ENCODE data around the gene AUTS2.

The AUTS2 gene

GRCh38 chr7:70353946-70354335 is 755.7 kb downstream of the AUTS2 start:
- no peak overlapping the region for H3K4me3 ChIP-seq (ENCODE audit: low read depth, low read length)
- TF ChIP-seq CTCF (IDR thresholded peaks at IDR 0.05; ENCODE audit: low read depth, low read length, missing control alignments): no peak
- in situ Hi-C loops (cut with HindIII; ENCODE audit: low sequenced_read_pairs): no loop called here
- no peak for DNase-seq (ENCODE audit: low read depth)

- in situ Hi-C loops (cut with HindIII; ENCODE audit: low sequenced_read_pairs): no loop called here
- no peak for TF ChIP-seq CTCF (IDR thresholded peaks at IDR 0.05; ENCODE audit: low read depth, low read length, missing control alignments)
- no peak for DNase-seq (ENCODE audit: low read depth)
- H3K4me3 ChIP-seq (ENCODE audit: low read depth, low read length): no peak overlapping the region
Observed at GRCh38 chr7:70354409-70355169, 756.3 kb downstream of the AUTS2 start.

GRCh38 chr7:70355198-70356020 is 757.1 kb downstream of the AUTS2 start:
- H3K4me3 ChIP-seq (ENCODE audit: low read depth, low read length): no peak overlapping the region
- in situ Hi-C loops (cut with HindIII; ENCODE audit: low sequenced_read_pairs): no loop called here
- DNase-seq (ENCODE audit: low read depth): no peak
- TF ChIP-seq CTCF (IDR thresholded peaks at IDR 0.05; ENCODE audit: low read depth, low read length, missing control alignments): no peak

GRCh38 chr7:70356085-70356786 is 758.0 kb downstream of the AUTS2 start:
- no peak overlapping the region for H3K4me3 ChIP-seq (ENCODE audit: low read depth, low read length)
- DNase-seq (ENCODE audit: low read depth): no peak
- in situ Hi-C loops (cut with HindIII; ENCODE audit: low sequenced_read_pairs): no loop called here
- no peak for TF ChIP-seq CTCF (IDR thresholded peaks at IDR 0.05; ENCODE audit: low read depth, low read length, missing control alignments)

- no peak for TF ChIP-seq CTCF (IDR thresholded peaks at IDR 0.05; ENCODE audit: low read depth, low read length, missing control alignments)
- in situ Hi-C loops (cut with HindIII; ENCODE audit: low sequenced_read_pairs): no loop called here
- no peak overlapping the region for H3K4me3 ChIP-seq (ENCODE audit: low read depth, low read length)
- DNase-seq (ENCODE audit: low read depth): no peak
Observed at GRCh38 chr7:70356787-70357328, 758.6 kb downstream of the AUTS2 start.

GRCh38 chr7:70360557-70360956 is 762.3 kb downstream of the AUTS2 start:
- no peak for TF ChIP-seq CTCF (IDR thresholded peaks at IDR 0.05; ENCODE audit: low read depth, low read length, missing control alignments)
- DNase-seq (ENCODE audit: low read depth): no peak
- in situ Hi-C loops (cut with HindIII; ENCODE audit: low sequenced_read_pairs): no loop called here

More at GRCh38 chr7:70360557-70360956, 762.3 kb downstream of the AUTS2 start:
- H3K4me3 ChIP-seq (ENCODE audit: low read depth, low read length): no peak overlapping the region
